T-helper 1 cell treated with Interleukin-12 subunit alpha and Interleukin-12 subunit beta and Interleukin-4 antibody, amounts not matched to agents 30 μg/mL and 1 μg/mL, for 36 hours (primary cell): ENCODE measurements around the gene ETV6.

Experiments used
- H3K27ac Mint-ChIP-seq: one replicate; pipeline ENCODE4 v1.8.0; 2021; ENCODE audit warnings: mild to moderate bottlenecking, mixed read lengths
- H3K27me3 Mint-ChIP-seq: one replicate; pipeline ENCODE4 v1.8.0; 2021; ENCODE audit warnings: low read depth, mixed read lengths
- H3K36me3 Mint-ChIP-seq: one replicate; pipeline ENCODE4 v1.8.0; 2021; ENCODE audit warnings: low read depth, mixed read lengths
- H3K4me1 Mint-ChIP-seq: one replicate; pipeline ENCODE4 v1.8.0; 2021; ENCODE audit warnings: low read depth, mixed read lengths
- H3K4me3 Mint-ChIP-seq: one replicate; pipeline ENCODE4 v1.8.0; 2021; ENCODE audit warnings: mild to moderate bottlenecking, moderate library complexity, mixed read lengths
- H3K9me3 Mint-ChIP-seq: one replicate; pipeline ENCODE4 v1.8.0; 2021; ENCODE audit warnings: mixed read lengths

The ETV6 gene

GRCh38 chr12:11718105-11718504 is 68.6 kb downstream of the ETV6 start:
- Mint-ChIP-seq H3K27ac (no peak overlapping the region), H3K9me3 (no peaks in the 10 kb centered on the region), H3K4me1 (peaks cover 28% of the 10 kb centered on the region), H3K27me3 (no peaks in the 10 kb centered on the region), H3K36me3 (peaks cover 23% of the 10 kb centered on the region), H3K4me3 (no peak overlapping the region)

GRCh38 chr12:11718768-11719253 is 69.3 kb downstream of the ETV6 start:
- peaks cover 27% of the 10 kb centered on the region for H3K4me1 Mint-ChIP-seq
- H3K27ac Mint-ChIP-seq = no peak overlapping the region
- peaks cover 29% of the 10 kb centered on the region for H3K36me3 Mint-ChIP-seq
- no peaks in the 10 kb centered on the region for H3K9me3 Mint-ChIP-seq
- no peaks in the 10 kb centered on the region for H3K27me3 Mint-ChIP-seq
- no peak overlapping the region for H3K4me3 Mint-ChIP-seq

- no peak overlapping the region for H3K4me3 Mint-ChIP-seq
- no peaks in the 10 kb centered on the region for H3K9me3 Mint-ChIP-seq
These were observed 70.2 kb downstream of the ETV6 start for GRCh38 chr12:11719678-11720099.

GRCh38 chr12:11722071-11722470 is 72.6 kb downstream of the ETV6 start:
- Mint-ChIP-seq H3K9me3 (no peaks in the 10 kb centered on the region), H3K4me3 (no peak overlapping the region), H3K27ac (no peak overlapping the region), H3K36me3 (peaks cover 28% of the 10 kb centered on the region), H3K4me1 (peaks cover 46% of the 10 kb centered on the region), H3K27me3 (no peaks in the 10 kb centered on the region)

More at GRCh38 chr12:11719678-11720099, 70.2 kb downstream of the ETV6 start:
- H3K4me1 Mint-ChIP-seq = peaks cover 36% of the 10 kb centered on the region
- H3K27ac Mint-ChIP-seq = no peak overlapping the region
- no peaks in the 10 kb centered on the region for H3K27me3 Mint-ChIP-seq
- peaks cover 32% of the 10 kb centered on the region for H3K36me3 Mint-ChIP-seq

GRCh38 chr12:11722578-11723138 is 73.2 kb downstream of the ETV6 start:
- Mint-ChIP-seq H3K9me3 (no peaks in the 10 kb centered on the region), H3K4me3 (no peak overlapping the region), H3K36me3 (peaks cover 32% of the 10 kb centered on the region), H3K4me1 (peaks cover 49% of the 10 kb centered on the region), H3K27ac (no peak overlapping the region), H3K27me3 (no peaks in the 10 kb centered on the region)

GRCh38 chr12:11723993-11724392 is 74.5 kb downstream of the ETV6 start:
- H3K27me3 Mint-ChIP-seq = no peaks in the 10 kb centered on the region
- peak overlapping the region; percentile 27 for H3K27ac Mint-ChIP-seq
- H3K4me3 Mint-ChIP-seq = no peak overlapping the region

GRCh38 chr12:11724888-11725311 is 75.4 kb downstream of the ETV6 start:
- no peak overlapping the region for H3K4me3 Mint-ChIP-seq
- no peaks in the 10 kb centered on the region for H3K9me3 Mint-ChIP-seq
- peaks cover 34% of the 10 kb centered on the region for H3K36me3 Mint-ChIP-seq
- H3K27me3 Mint-ChIP-seq = no peaks in the 10 kb centered on the region
- peaks cover 55% of the 10 kb centered on the region for H3K4me1 Mint-ChIP-seq
- no peak overlapping the region for H3K27ac Mint-ChIP-seq

More at GRCh38 chr12:11723993-11724392, 74.5 kb downstream of the ETV6 start:
- Mint-ChIP-seq H3K4me1 (peaks cover 55% of the 10 kb centered on the region), H3K36me3 (peaks cover 30% of the 10 kb centered on the region), H3K9me3 (no peaks in the 10 kb centered on the region)

- Mint-ChIP-seq H3K4me1 (peaks cover 61% of the 10 kb centered on the region), H3K9me3 (no peaks in the 10 kb centered on the region)
These were observed 76.2 kb downstream of the ETV6 start for GRCh38 chr12:11725686-11726085.

GRCh38 chr12:11726659-11727058 is 77.2 kb downstream of the ETV6 start:
- H3K27me3 Mint-ChIP-seq = no peaks in the 10 kb centered on the region
- peaks cover 70% of the 10 kb centered on the region for H3K4me1 Mint-ChIP-seq
- peak overlapping the region; percentile 78 for H3K27ac Mint-ChIP-seq
- H3K9me3 Mint-ChIP-seq = no peaks in the 10 kb centered on the region
- H3K36me3 Mint-ChIP-seq = peaks cover 35% of the 10 kb centered on the region
- H3K4me3 Mint-ChIP-seq = peak overlapping the region; percentile 12

More at GRCh38 chr12:11725686-11726085, 76.2 kb downstream of the ETV6 start:
- H3K36me3 Mint-ChIP-seq = peaks cover 36% of the 10 kb centered on the region
- H3K27me3 Mint-ChIP-seq = no peaks in the 10 kb centered on the region
- H3K27ac Mint-ChIP-seq = no peak overlapping the region
- no peak overlapping the region for H3K4me3 Mint-ChIP-seq

- Mint-ChIP-seq H3K27me3 (no peaks in the 10 kb centered on the region), H3K4me1 (peaks cover 75% of the 10 kb centered on the region), H3K9me3 (no peaks in the 10 kb centered on the region), H3K27ac (peak overlapping the region; percentile 78), H3K4me3 (peak overlapping the region; percentile 32), H3K36me3 (peaks cover 35% of the 10 kb centered on the region)
These were observed 77.7 kb downstream of the ETV6 start for GRCh38 chr12:11727133-11727664.

GRCh38 chr12:11728154-11728755 is 78.8 kb downstream of the ETV6 start:
- Mint-ChIP-seq H3K4me3 (no peak overlapping the region), H3K4me1 (peaks cover 82% of the 10 kb centered on the region), H3K27me3 (no peaks in the 10 kb centered on the region), H3K36me3 (peaks cover 35% of the 10 kb centered on the region), H3K27ac (no peak overlapping the region), H3K9me3 (no peaks in the 10 kb centered on the region)

- H3K9me3 Mint-ChIP-seq = no peaks in the 10 kb centered on the region
- no peaks in the 10 kb centered on the region for H3K27me3 Mint-ChIP-seq
- peak overlapping the region; percentile 34 for H3K27ac Mint-ChIP-seq
- H3K4me3 Mint-ChIP-seq = no peak overlapping the region
- peaks cover 82% of the 10 kb centered on the region for H3K4me1 Mint-ChIP-seq
- H3K36me3 Mint-ChIP-seq = peaks cover 32% of the 10 kb centered on the region
These were observed 79.5 kb downstream of the ETV6 start for GRCh38 chr12:11729008-11729407.

- Mint-ChIP-seq H3K27me3 (no peaks in the 10 kb centered on the region), H3K4me3 (no peak overlapping the region), H3K4me1 (peaks cover 78% of the 10 kb centered on the region), H3K9me3 (no peaks in the 10 kb centered on the region), H3K36me3 (peaks cover 28% of the 10 kb centered on the region), H3K27ac (peak overlapping the region; percentile 34)
These were observed 80.1 kb downstream of the ETV6 start for GRCh38 chr12:11729439-11730150.

- Mint-ChIP-seq H3K36me3 (peaks cover 28% of the 10 kb centered on the region), H3K27me3 (no peaks in the 10 kb centered on the region), H3K27ac (peak overlapping the region; percentile 88), H3K4me3 (peak overlapping the region; percentile 26), H3K4me1 (peaks cover 77% of the 10 kb centered on the region), H3K9me3 (no peaks in the 10 kb centered on the region)
These were observed 81.0 kb downstream of the ETV6 start for GRCh38 chr12:11730299-11731041.
